Measurements from ENCODE around the gene UGT1A8. TPM values are rescaled to one million over a fixed set of nuclear protein-coding genes. Genes with fewer than 3 reads are reported as not detected.
"Not testable (repeated sequence)": the region's sequence is repeated elsewhere in the genome, so short reads cannot be mapped to it uniquely, and the experiment has no call there.

UGT1A8 gene
- polyA plus RNA-seq, 2 of the 4 experiments (the other 2 are of a cell fraction): 0.22 TPM; not detected in 1

- ATAC-seq, H3K4me2 ChIP-seq, POLR2A ChIA-PET, CTCF ChIA-PET, H3K4me3 ChIP-seq, FAIRE-seq: not testable (repeated sequence)
- Histone ChIP-seq H3K27ac (peak overlapping the region; percentile 91 to 94; a peak in 5 of 6 replicates), H3K9me3 (peaks cover 70% of the 10 kb centered on the region), H3K4me1 (peaks cover 17% of the 10 kb centered on the region)
- peak; percentile 55 for TF ChIP-seq ZFP36 (IDR thresholded peaks at IDR 0.05; ENCODE audit: borderline replicate concordance, partially characterized antibody)
- WGBS (ENCODE audit: missing lambda C conversion rate): 67% methylated on average over 2 of the region's 2 CpGs
- DNase-seq (ENCODE audit: low read depth in 1 of 2, low spot score in 1 of 2): peak in 1 of 2 experiments; percentile 33
Observed at GRCh38 chr2:233750689-233751088, 133.3 kb downstream of the UGT1A8 start.

GRCh38 chr2:233751212-233752009, 134.0 kb downstream of the UGT1A8 start:
- FAIRE-seq; POLR2A ChIA-PET; ATAC-seq; DNase-seq (ENCODE audit: low read depth in 1 of 2, low spot score in 1 of 2); H3K4me2 ChIP-seq; H3K4me3 ChIP-seq: not testable (repeated sequence)
- peaks cover 70% of the 10 kb centered on the region for H3K9me3 ChIP-seq
- peaks cover 17% of the 10 kb centered on the region for H3K4me1 ChIP-seq
- peak overlapping the region; percentile 91 to 94 for H3K27ac ChIP-seq
- CTCF ChIA-PET: interaction anchor here (1.0 to 1.7 kb wide), 3 partner anchors 39 to 303 kb away, joined by 3 to 7 read pairs (median 3); partner anchors contain the start of gene UGT1A5
- 69% methylated on average over 2 of the region's 2 CpGs for WGBS (ENCODE audit: missing lambda C conversion rate)

- ChIA-PET CTCF (interaction anchor here (1.0 kb wide), 1 partner anchor 78 kb away, joined by 3 read pairs; no protein-coding TSS in a partner anchor), POLR2A (no interaction called here)
- DNase-seq (ENCODE audit: low read depth in 1 of 2, low spot score in 1 of 2): no peak
- H3K9me3 ChIP-seq: peaks cover 55% of the 10 kb centered on the region
- H3K27ac ChIP-seq: peak overlapping the region; percentile 91 to 94
- no peak overlapping the region for H3K4me3 ChIP-seq
- ATAC-seq: no peak
- TF ChIP-seq RARB (CRISPR knock-in tag; IDR thresholded peaks at IDR 0.05): no peak
- TF ChIP-seq CHD2 (IDR thresholded peaks at IDR 0.05; ENCODE audit: low read length, partially characterized antibody): no peak
- TF ChIP-seq CBX8 (IDR thresholded peaks at IDR 0.05): no peak
- TF ChIP-seq HEYL (CRISPR knock-in tag; IDR thresholded peaks at IDR 0.05): no peak
- no peak for TF ChIP-seq FOXS1 (CRISPR knock-in tag; IDR thresholded peaks at IDR 0.05)
- no peak for TF ChIP-seq NFE2L2 (conservative IDR thresholded peaks at IDR 0.05; ENCODE audit: low read length)
- TF ChIP-seq NPAS2 (CRISPR knock-in tag; IDR thresholded peaks at IDR 0.05; ENCODE audit: borderline replicate concordance): no peak
- TF ChIP-seq ZSCAN20 (CRISPR knock-in tag; IDR thresholded peaks at IDR 0.05): no peak
- no peak for TF ChIP-seq RAD21 (conservative IDR thresholded peaks at IDR 0.05 in 1 of 2, IDR thresholded peaks at IDR 0.05 in 1 of 2)
- TF ChIP-seq ESRRA (IDR thresholded peaks at IDR 0.05; ENCODE audit: borderline replicate concordance, low read length): no peak
- TF ChIP-seq ZNF302 (CRISPR knock-in tag; IDR thresholded peaks at IDR 0.05): no peak
- TF ChIP-seq, protein P1, sequence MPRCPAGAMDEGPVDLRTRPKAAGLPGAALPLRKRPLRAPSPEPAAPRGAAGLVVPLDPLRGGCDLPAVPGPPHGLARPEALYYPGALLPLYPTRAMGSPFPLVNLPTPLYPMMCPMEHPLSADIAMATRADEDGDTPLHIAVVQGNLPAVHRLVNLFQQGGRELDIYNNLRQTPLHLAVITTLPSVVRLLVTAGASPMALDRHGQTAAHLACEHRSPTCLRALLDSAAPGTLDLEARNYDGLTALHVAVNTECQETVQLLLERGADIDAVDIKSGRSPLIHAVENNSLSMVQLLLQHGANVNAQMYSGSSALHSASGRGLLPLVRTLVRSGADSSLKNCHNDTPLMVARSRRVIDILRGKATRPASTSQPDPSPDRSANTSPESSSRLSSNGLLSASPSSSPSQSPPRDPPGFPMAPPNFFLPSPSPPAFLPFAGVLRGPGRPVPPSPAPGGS (IDR thresholded peaks at IDR 0.05): no peak
- TF ChIP-seq, protein P2, sequence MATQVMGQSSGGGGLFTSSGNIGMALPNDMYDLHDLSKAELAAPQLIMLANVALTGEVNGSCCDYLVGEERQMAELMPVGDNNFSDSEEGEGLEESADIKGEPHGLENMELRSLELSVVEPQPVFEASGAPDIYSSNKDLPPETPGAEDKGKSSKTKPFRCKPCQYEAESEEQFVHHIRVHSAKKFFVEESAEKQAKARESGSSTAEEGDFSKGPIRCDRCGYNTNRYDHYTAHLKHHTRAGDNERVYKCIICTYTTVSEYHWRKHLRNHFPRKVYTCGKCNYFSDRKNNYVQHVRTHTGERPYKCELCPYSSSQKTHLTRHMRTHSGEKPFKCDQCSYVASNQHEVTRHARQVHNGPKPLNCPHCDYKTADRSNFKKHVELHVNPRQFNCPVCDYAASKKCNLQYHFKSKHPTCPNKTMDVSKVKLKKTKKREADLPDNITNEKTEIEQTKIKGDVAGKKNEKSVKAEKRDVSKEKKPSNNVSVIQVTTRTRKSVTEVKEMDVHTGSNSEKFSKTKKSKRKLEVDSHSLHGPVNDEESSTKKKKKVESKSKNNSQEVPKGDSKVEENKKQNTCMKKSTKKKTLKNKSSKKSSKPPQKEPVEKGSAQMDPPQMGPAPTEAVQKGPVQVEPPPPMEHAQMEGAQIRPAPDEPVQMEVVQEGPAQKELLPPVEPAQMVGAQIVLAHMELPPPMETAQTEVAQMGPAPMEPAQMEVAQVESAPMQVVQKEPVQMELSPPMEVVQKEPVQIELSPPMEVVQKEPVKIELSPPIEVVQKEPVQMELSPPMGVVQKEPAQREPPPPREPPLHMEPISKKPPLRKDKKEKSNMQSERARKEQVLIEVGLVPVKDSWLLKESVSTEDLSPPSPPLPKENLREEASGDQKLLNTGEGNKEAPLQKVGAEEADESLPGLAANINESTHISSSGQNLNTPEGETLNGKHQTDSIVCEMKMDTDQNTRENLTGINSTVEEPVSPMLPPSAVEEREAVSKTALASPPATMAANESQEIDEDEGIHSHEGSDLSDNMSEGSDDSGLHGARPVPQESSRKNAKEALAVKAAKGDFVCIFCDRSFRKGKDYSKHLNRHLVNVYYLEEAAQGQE (IDR thresholded peaks at IDR 0.05): no peak
- no peak for TF ChIP-seq MAX (IDR thresholded peaks at IDR 0.05)
- TF ChIP-seq KDM1A (IDR thresholded peaks at IDR 0.05; ENCODE audit: low read depth): no peak
- TF ChIP-seq HES2 (IDR thresholded peaks at IDR 0.05): no peak
- no peak for TF ChIP-seq HMGXB4 (CRISPR knock-in tag; IDR thresholded peaks at IDR 0.05; ENCODE audit: borderline replicate concordance)
- TF ChIP-seq MYC (IDR thresholded peaks at IDR 0.05; ENCODE audit: borderline replicate concordance, low read length): no peak
- no peak for FAIRE-seq
- no peak overlapping the region for H3K4me2 ChIP-seq
- H3K4me1 ChIP-seq: peaks cover 31% of the 10 kb centered on the region
- WGBS (ENCODE audit: missing lambda C conversion rate): 99% methylated on average over 42 of the region's 44 CpGs
Observed at GRCh38 chr2:233754872-233755611, 137.6 kb downstream of the UGT1A8 start.

Measured in A549 (cell line).